Renal cortex interstitium (tissue), 11 donors: ENCODE results near the gene RBM4. TPM values are rescaled to one million over a fixed set of nuclear protein-coding genes. Genes with fewer than 3 reads are reported as not detected.
"Not testable (repeated sequence)": the region's sequence is repeated elsewhere in the genome, so short reads cannot be mapped to it uniquely, and the experiment has no call there.

Source experiments
- DNase-seq, 11 donors: peaks; one replicate each; pipeline ENCODE4 v3.0.0-alpha.2; 2013; ENCODE audit warnings: low read depth in 9 of 11, low spot score in 4 of 11; ENCODE audit errors: extremely low read depth in 1 of 11
- polyA plus RNA-seq, 3 donors: library from polyadenylated mRNA; unstranded; fragments of 120-200 nt; gene quantifications; one replicate each; pipeline ENCODE4 v1.2.1, GENCODE V29; 2013; ENCODE audit not compliant: insufficient read length in 3 of 3

Gene RBM4
- polyA plus RNA-seq, 3 donors: 227 to 261 (median 261) TPM

- DNase-seq: no peak
Measured at GRCh38 chr11:66603072-66603471, 35.4 kb upstream of the RBM4 start.

GRCh38 chr11:66604155-66604554, 34.3 kb upstream of the RBM4 start:
- DNase-seq: no peak

GRCh38 chr11:66606608-66607007, 31.9 kb upstream of the RBM4 start:
- not testable (repeated sequence) for DNase-seq

GRCh38 chr11:66607126-66607834, 31.2 kb upstream of the RBM4 start:
- no peak for DNase-seq

- no peak for DNase-seq
Measured at GRCh38 chr11:66609721-66610617, 28.5 kb upstream of the RBM4 start.

- DNase-seq: no peak
Measured at GRCh38 chr11:66612458-66612857, 26.0 kb upstream of the RBM4 start.

- DNase-seq: no peak
Measured at GRCh38 chr11:66614073-66614472, 24.4 kb upstream of the RBM4 start.

GRCh38 chr11:66616379-66617154, 21.9 kb upstream of the RBM4 start, which contains the start of gene RBM14:
Gene RBM14 (plus strand): TSS chr11:66616630. CDS start chr11:66616721, 91 bp downstream.
- peak; percentile 93 to 100 (median 99) for DNase-seq

GRCh38 chr11:66617155-66617834, 21.2 kb upstream of the RBM4 start:
- no peak for DNase-seq

- DNase-seq: no peak
Measured at GRCh38 chr11:66619080-66619554, 19.4 kb upstream of the RBM4 start.

GRCh38 chr11:66624450-66624849, 14.1 kb upstream of the RBM4 start:
- no peak for DNase-seq

GRCh38 chr11:66625041-66625751, 13.3 kb upstream of the RBM4 start:
- DNase-seq: no peak

- DNase-seq: no peak
Measured at GRCh38 chr11:66625752-66626149, 12.8 kb upstream of the RBM4 start.

GRCh38 chr11:66626382-66626781, 12.1 kb upstream of the RBM4 start:
- DNase-seq: no peak

- DNase-seq: no peak
Measured at GRCh38 chr11:66626926-66627325, 11.6 kb upstream of the RBM4 start.

- no peak for DNase-seq
Measured at GRCh38 chr11:66628061-66628603, 10.4 kb upstream of the RBM4 start.

- no peak for DNase-seq
Measured at GRCh38 chr11:66629356-66629755, 9.1 kb upstream of the RBM4 start.

- no peak for DNase-seq
Measured at GRCh38 chr11:66631883-66632282, 6.6 kb upstream of the RBM4 start.
